HUES48 (cell line): Measurements from ENCODE around the gene ALKAL2.
A peak's percentile ranks its signal among the peaks of the same experiment; 100 is the strongest.

Experiments used
- H3K27ac ChIP-seq: one replicate; pipeline ENCODE4 v1.7.0; 2013; ENCODE audit warnings: low read depth, low read length, inconsistent platforms
- H3K27me3 ChIP-seq: 2 replicates; pipeline ENCODE4 v1.6.1; 2013; ENCODE audit warnings: mild to moderate bottlenecking, low read length; ENCODE audit not compliant: control insufficient read depth, insufficient read depth
- H3K36me3 ChIP-seq: 2 replicates; pipeline ENCODE4 v1.6.1; 2013; ENCODE audit warnings: low read length; ENCODE audit not compliant: control insufficient read depth, insufficient read depth
- H3K4me1 ChIP-seq: 2 replicates; pipeline ENCODE4 v1.6.1; 2013; ENCODE audit warnings: mild to moderate bottlenecking, low read length; ENCODE audit not compliant: control insufficient read depth, insufficient read depth
- H3K4me3 ChIP-seq: 2 replicates; pipeline ENCODE4 v1.5.1; 2013; ENCODE audit warnings: mild to moderate bottlenecking, low read depth, low read length
- H3K9ac ChIP-seq: 2 replicates; pipeline ENCODE4 v1.6.1; 2013; ENCODE audit warnings: mild to moderate bottlenecking, low read depth, low read length, moderate library complexity
- H3K9me3 ChIP-seq: 2 replicates; pipeline ENCODE4 v1.6.1; 2013; ENCODE audit warnings: low read length; ENCODE audit not compliant: control insufficient read depth, insufficient read depth

The ALKAL2 gene

DNA sequence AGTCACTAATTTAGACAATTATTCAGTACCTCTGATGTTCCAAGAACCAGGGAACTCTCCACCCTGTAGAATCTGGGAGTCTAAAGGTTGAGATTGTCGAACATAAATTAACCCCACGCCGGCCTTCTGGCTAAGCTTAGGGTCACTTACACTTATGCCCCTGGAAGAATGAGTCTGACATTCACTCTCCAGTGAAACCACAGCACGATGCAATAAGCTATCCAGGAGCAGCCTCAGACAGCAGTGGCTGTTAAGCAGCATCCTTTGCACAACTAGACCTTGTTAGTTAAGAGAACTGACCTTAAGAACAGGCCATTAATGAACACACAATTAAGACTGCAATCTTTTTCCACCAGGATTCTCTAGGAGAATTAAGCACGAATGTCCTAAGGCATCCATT lies 49.0 kb downstream of the ALKAL2 start:
- Histone ChIP-seq H3K9ac (no peak overlapping the region), H3K4me1 (no peaks in the 10 kb centered on the region), H3K27ac (no peak overlapping the region), H3K4me3 (no peak overlapping the region), H3K36me3 (peaks cover 12% of the 10 kb centered on the region), H3K27me3 (no peaks in the 10 kb centered on the region), H3K9me3 (no peaks in the 10 kb centered on the region)

DNA sequence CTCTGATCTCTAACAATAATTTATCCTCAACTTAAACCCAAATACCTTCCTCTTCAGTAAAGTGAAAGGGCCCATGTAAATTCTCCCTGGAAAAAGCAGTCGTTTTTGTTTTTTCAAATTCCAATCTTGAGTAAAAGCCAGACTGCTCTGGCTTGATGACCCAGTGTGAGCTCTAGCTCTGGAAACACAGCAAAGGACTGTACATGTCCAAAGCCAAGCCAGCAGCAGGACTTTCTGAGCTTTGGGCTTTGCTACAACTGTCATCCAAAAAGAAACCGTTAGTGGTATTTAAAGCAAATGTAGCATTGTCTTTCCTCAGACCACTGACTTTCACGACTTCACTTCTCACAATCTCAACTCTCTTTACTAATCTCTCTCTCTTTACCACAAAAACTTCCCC lies 49.5 kb downstream of the ALKAL2 start:
- Histone ChIP-seq H3K9ac (no peak overlapping the region), H3K27ac (no peak overlapping the region), H3K36me3 (peaks cover 9% of the 10 kb centered on the region), H3K27me3 (no peaks in the 10 kb centered on the region), H3K4me1 (peaks cover 4% of the 10 kb centered on the region), H3K4me3 (no peak overlapping the region), H3K9me3 (no peaks in the 10 kb centered on the region)

DNA sequence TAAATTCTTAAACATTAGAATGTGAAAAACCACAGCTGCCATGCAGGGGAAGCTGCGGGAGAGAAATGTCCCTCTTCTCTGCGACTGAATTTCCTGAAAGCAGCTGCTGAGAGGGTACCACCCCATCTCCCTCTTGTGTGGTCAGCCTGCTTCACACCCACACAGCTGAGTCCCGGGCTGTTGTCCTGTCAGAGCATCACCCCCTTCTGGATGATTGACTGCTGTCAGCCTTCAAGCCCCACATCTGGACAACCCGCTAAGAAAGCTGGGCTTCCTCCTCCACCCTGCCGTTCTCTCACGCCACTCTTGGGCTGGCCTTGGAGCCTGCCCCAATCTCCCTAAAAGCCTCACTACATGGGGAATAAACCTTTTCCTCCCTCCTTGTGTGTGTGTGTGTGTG lies 50.0 kb downstream of the ALKAL2 start:
- Histone ChIP-seq H3K9ac (no peak overlapping the region), H3K9me3 (no peaks in the 10 kb centered on the region), H3K36me3 (peaks cover 3% of the 10 kb centered on the region), H3K27ac (no peak overlapping the region), H3K4me1 (peaks cover 10% of the 10 kb centered on the region), H3K27me3 (no peaks in the 10 kb centered on the region), H3K4me3 (no peak overlapping the region)

DNA sequence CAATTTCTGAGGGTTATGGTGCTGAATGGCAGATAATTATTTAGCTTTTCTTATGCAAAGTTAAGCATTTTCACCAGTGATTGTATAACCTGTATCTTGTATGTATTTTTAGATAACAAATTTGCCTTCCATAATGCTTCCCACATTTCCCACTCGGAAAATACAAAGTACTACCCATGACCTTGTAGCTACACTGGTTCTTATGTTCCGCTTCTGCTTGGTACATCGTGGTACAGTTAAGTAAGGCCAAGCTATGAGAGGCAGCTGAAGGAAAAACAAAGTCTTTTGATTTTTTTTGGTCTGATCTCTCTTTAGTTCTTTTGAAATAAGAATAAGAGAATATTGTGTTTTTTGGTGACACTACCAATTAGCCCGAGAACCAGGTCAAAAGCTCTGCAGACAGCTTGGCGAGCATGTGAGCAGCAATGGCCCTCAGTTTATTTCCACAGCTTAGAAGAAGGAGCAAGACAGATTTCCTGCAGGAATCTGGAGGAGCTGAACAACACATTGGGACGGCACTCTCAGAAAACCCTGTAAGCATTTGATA lies 50.8 kb downstream of the ALKAL2 start:
- no peaks in the 10 kb centered on the region for H3K9me3 ChIP-seq
- no peak overlapping the region for H3K9ac ChIP-seq
- H3K36me3 ChIP-seq, result no peaks in the 10 kb centered on the region
- H3K27me3 ChIP-seq, result no peaks in the 10 kb centered on the region
- H3K4me3 ChIP-seq, result no peak overlapping the region
- peaks cover 14% of the 10 kb centered on the region for H3K4me1 ChIP-seq
- no peak overlapping the region for H3K27ac ChIP-seq

DNA sequence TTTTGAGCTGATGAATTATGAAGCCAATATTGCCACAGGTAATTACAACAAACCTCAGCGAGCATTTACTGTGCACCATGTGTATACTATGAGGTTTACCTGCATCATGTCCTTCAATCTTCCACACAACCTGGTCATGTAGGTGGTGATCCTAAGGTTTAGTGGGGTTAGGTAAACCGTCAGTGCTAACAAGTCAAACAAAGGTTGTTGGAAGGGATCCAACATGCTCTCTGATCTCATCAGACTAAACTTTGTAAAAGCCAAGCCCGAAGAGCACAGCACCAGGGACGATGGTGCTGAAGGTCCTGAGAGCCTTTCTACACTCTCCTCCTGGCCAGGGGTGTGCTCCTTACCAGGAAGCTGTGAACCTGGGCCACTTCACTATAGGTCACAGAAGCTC lies 53.5 kb downstream of the ALKAL2 start:
- Histone ChIP-seq H3K9ac (no peak overlapping the region), H3K4me1 (peaks cover 14% of the 10 kb centered on the region), H3K4me3 (no peak overlapping the region), H3K36me3 (0 out of 2 replicates have a peak, but pooled peaks cover 6% of the 10 kb centered on the region), H3K9me3 (no peaks in the 10 kb centered on the region), H3K27ac (no peak overlapping the region), H3K27me3 (no peaks in the 10 kb centered on the region)

DNA sequence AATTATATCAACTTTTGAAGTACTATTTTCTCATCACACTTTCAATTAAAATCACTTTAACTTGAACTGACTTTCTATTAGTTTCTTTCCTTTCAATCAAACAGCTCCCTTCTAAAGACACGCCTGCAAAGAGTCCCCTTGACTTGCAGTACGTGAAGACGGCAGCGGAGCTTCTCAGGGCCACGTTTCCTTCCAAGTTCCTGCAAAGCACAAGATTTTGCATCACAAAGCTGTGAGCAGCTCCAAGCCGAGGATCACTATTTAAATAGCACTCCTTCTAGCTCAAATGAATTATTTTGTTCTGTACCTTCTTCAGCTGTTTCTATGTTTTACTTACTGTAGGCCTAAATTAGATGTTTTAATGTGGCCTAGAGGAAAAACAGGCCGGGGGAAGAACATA lies 54.9 kb downstream of the ALKAL2 start:
- Histone ChIP-seq H3K9ac (0 out of 2 replicates have a peak overlapping the region, but pooled peaks have one; percentile 1), H3K27ac (no peak overlapping the region), H3K4me1 (peaks cover 14% of the 10 kb centered on the region), H3K4me3 (no peak overlapping the region), H3K36me3 (0 out of 2 replicates have a peak, but pooled peaks cover 6% of the 10 kb centered on the region), H3K9me3 (no peaks in the 10 kb centered on the region), H3K27me3 (no peaks in the 10 kb centered on the region)

DNA sequence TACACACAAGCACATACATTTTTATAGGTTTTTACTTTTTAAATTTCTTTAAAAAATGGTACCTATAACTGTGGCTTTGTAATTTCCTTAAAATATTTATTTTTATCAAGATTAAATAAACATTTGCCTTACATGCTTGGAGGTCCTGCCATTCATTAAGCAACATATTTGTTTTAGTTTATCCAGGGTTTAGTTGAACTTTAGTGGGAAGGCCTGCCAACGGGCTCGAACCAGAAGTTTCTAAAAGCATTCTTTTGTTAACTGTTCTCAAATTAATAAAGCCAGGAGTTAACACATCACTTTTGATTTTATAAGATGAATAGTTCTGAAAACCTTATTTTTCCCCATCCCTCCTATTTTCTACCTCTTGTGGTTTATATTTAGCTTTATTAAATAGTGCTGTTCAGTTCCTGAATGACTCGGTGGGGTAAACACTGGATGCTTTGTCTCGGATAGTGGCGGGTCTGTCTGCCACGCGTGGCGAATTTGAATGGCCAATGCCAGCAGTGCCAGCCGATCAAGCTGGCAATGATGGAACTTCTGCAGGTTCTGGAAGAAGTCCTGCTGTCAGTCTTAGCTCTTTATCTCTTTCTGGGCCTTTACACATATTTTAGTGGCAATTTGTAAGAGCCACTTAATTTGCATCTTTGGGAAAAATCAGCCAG lies 56.2 kb downstream of the ALKAL2 start:
- Histone ChIP-seq H3K9ac (no peak overlapping the region), H3K4me3 (no peak overlapping the region), H3K27ac (no peak overlapping the region), H3K9me3 (no peaks in the 10 kb centered on the region), H3K4me1 (peaks cover 14% of the 10 kb centered on the region), H3K27me3 (no peaks in the 10 kb centered on the region), H3K36me3 (peaks cover 10% of the 10 kb centered on the region)
